Skeletal muscle tissue (tissue), 4 donors: ENCODE results near the gene PCNT. TPM values are rescaled to one million over a fixed set of nuclear protein-coding genes. Genes with fewer than 3 reads are reported as not detected.

Experiments
- H3K27ac ChIP-seq: one replicate; pipeline ENCODE4 v1.7.0; 2013; ENCODE audit warnings: mild to moderate bottlenecking, low read depth, low read length, inconsistent platforms
- H3K27me3 ChIP-seq, 3 donors: one replicate each; pipeline ENCODE4 v1.7.0; 2013; ENCODE audit warnings: low read length in 3 of 3; ENCODE audit not compliant: control insufficient read depth in 3 of 3, insufficient read depth in 3 of 3
- H3K36me3 ChIP-seq, 3 donors: one replicate each; pipeline ENCODE4 v1.7.0; 2013; ENCODE audit warnings: low read length in 3 of 3; ENCODE audit not compliant: control insufficient read depth in 3 of 3, insufficient read depth in 3 of 3
- H3K4me1 ChIP-seq, 3 donors: one replicate each; pipeline ENCODE4 v1.7.0; 2013; ENCODE audit warnings: low read length in 3 of 3, mild to moderate bottlenecking in 3 of 3; ENCODE audit not compliant: control insufficient read depth in 3 of 3, insufficient read depth in 3 of 3
- H3K4me3 ChIP-seq, 3 donors: one replicate each; pipeline ENCODE4 v1.7.0; 2013; ENCODE audit warnings: low read length in 3 of 3
- H3K9ac ChIP-seq, 3 donors: one replicate each; pipeline ENCODE4 v1.7.0; 2013; ENCODE audit warnings: low read length in 3 of 3, mild to moderate bottlenecking in 3 of 3, moderate library complexity in 2 of 3, low read depth in 1 of 3
- H3K9me3 ChIP-seq, 3 donors: one replicate each; pipeline ENCODE4 v1.7.0; 2013; ENCODE audit warnings: low read length in 3 of 3; ENCODE audit not compliant: control insufficient read depth in 3 of 3
- total RNA-seq: library from RNA; depleted of rRNA; stranded (reverse); fragments of >200 nt; gene quantifications from one replicate; pipeline ENCODE4 v1.2.3, GENCODE V29; 2014
- donor health status: Osteomylitis.

Gene PCNT
- total RNA-seq, 1 donor from 2014 or later: 42.8 TPM

DNA sequence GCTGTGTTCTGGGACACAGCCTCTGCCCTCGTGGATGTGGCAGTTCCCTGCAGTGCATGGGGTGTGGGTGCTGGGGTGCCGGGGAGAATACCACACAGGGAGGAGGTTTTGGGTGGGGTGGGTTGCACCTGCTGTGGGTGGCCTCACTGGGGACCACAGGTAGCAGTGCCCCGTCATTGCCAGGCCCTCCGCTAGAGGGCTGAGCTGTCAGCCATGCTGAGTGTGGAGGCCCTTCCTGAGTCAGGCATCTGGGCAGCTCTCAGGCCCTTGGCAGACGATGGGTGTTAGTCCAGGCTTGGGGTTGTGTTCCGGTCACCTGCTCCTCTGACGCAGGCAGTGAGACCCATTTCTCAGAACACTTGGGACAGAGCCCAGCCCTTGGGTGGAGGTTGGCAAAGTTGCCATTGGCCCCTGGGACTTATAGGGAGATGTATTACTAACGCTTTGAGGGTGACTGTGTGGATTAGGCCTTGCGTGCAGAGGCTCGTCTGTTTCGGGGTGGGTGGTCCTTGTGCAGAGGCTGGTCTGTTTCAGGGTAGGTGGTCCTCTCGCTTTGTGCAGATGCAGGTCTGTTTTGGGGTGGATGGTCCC is 23.9 kb downstream of the PCNT start:
- Histone ChIP-seq H3K27me3 (no peaks in the 10 kb centered on the region), H3K27ac (peak overlapping the region; percentile 84), H3K9me3 (no peaks in the 10 kb centered on the region), H3K36me3 (peaks cover 55 to 62% (median 59%) of the 10 kb centered on the region in 3 donors), H3K4me3 (peak overlapping the region; percentile 79 to 91 (median 89)), H3K9ac (peak overlapping the region; percentile 71 to 98 (median 95)), H3K4me1 (peaks cover 14 to 42% (median 32%) of the 10 kb centered on the region in 3 donors)

DNA sequence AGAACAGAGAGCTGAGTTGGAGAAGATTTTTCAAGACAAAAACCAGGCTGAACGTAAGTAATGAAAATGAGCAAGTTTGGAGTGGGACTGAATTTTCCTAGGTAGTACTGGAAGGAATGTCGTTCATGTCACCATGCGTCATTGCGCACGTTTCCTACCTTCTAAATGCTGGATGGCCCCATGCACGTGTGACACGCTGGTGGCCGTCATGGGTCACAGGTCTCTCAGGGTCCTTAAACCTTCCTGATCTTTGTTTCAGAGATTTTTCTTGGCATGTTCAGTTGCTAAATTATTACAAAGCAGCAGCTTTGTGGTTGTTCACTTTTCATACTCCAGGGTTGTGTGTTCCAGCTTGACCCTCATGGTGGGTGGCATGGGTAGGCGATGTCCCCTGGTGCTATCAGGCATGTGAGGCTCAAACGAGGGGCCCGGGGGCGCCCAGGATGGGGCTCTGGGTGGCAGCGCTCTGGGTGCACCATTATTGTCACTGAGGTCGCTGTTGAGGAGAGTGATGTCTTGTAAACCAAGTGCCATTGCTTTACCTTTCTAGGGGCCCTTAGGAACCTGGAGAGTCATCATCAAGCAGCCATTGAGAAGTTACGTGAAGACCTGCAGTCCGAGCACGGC is 25.3 kb downstream of the PCNT start:
- Histone ChIP-seq H3K4me1 (peaks cover 20 to 55% (median 45%) of the 10 kb centered on the region in 3 donors), H3K4me3 (peak overlapping the region; percentile 79 to 91 (median 89)), H3K9me3 (no peaks in the 10 kb centered on the region), H3K27ac (peak overlapping the region; percentile 84), H3K9ac (peak overlapping the region; percentile 71 to 98 (median 95)), H3K36me3 (peaks cover 69 to 75% (median 73%) of the 10 kb centered on the region in 3 donors), H3K27me3 (no peaks in the 10 kb centered on the region)

DNA sequence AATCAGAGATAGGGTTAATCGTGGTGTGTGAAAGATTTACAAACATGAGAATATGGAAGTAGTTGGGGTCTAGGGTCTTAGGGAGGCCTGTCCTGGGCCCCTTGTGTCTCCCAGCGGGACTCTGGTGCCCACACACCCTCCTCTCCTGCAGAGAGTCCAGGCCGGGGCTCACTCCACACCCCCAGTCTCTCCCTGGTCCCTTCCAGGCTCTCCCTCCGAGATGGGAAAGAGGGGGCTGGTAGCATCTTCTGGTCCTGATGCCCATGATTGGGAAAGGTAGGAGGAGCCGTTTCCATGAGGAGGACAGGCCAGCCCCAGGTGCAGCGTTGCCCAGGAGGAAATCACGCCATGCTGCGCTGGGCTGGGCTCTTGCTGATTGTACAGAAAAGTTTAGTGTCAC is 26.6 kb downstream of the PCNT start:
- Histone ChIP-seq H3K9me3 (no peaks in the 10 kb centered on the region), H3K4me1 (peaks cover 24 to 69% (median 59%) of the 10 kb centered on the region in 3 donors), H3K27me3 (no peaks in the 10 kb centered on the region), H3K4me3 (peak overlapping the region in 2 of 3 donors; percentile 44 to 91), H3K9ac (peak overlapping the region; percentile 43 to 98 (median 71)), H3K27ac (peak overlapping the region; percentile 46), H3K36me3 (peaks cover 78 to 86% (median 84%) of the 10 kb centered on the region in 3 donors)

GRCh38 chr21:46350981-46351380 is 27.0 kb downstream of the PCNT start:
- Histone ChIP-seq H3K9ac (peak overlapping the region; percentile 43 to 98 (median 71)), H3K27ac (peak overlapping the region; percentile 46), H3K4me1 (peaks cover 24 to 73% (median 63%) of the 10 kb centered on the region in 3 donors), H3K4me3 (peak overlapping the region in 2 of 3 donors; percentile 44 to 91), H3K27me3 (no peaks in the 10 kb centered on the region), H3K36me3 (peaks cover 78 to 86% (median 83%) of the 10 kb centered on the region in 3 donors), H3K9me3 (no peaks in the 10 kb centered on the region)

GRCh38 chr21:46351476-46352163 is 27.7 kb downstream of the PCNT start:
- Histone ChIP-seq H3K4me3 (peak overlapping the region; percentile 18 to 52 (median 44)), H3K36me3 (peaks cover 78 to 88% (median 84%) of the 10 kb centered on the region in 3 donors), H3K27ac (peak overlapping the region; percentile 46), H3K4me1 (peaks cover 29 to 79% (median 69%) of the 10 kb centered on the region in 3 donors), H3K9ac (peak overlapping the region in 2 of 3 donors; percentile 71 to 98), H3K9me3 (no peaks in the 10 kb centered on the region), H3K27me3 (no peaks in the 10 kb centered on the region)

- Histone ChIP-seq H3K4me1 (peaks cover 34 to 84% (median 74%) of the 10 kb centered on the region in 3 donors), H3K9ac (peak overlapping the region in 2 of 3 donors; percentile 54 to 98), H3K27ac (peak overlapping the region; percentile 46), H3K36me3 (peaks cover 80 to 88% (median 84%) of the 10 kb centered on the region in 3 donors), H3K4me3 (peak overlapping the region in 2 of 3 donors; percentile 44 to 52), H3K9me3 (no peaks in the 10 kb centered on the region), H3K27me3 (no peaks in the 10 kb centered on the region)
These were observed 28.2 kb downstream of the PCNT start for GRCh38 chr21:46352164-46352515.

DNA sequence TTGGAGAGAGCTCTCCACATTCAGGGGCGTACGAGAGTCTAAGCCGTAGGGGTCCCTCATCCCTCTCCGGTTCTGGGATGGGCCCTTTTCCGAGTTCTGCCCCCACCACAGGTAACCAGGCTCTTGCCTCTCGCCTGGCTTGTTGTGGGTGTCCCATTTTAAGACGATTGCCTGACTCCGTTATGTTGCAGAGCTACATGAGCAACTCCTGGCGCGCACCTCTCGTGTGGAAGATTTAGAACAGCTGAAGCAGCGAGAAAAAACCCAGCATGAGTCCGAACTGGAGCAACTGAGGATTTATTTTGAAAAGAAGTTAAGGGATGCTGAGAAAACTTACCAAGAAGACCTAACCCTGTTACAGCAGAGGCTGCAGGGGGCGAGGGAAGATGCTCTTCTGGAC is 29.0 kb downstream of the PCNT start:
- Histone ChIP-seq H3K27me3 (no peaks in the 10 kb centered on the region), H3K4me1 (peaks cover 35 to 85% (median 76%) of the 10 kb centered on the region in 3 donors), H3K27ac (peak overlapping the region; percentile 46), H3K9me3 (no peaks in the 10 kb centered on the region), H3K4me3 (peak overlapping the region in 2 of 3 donors; percentile 54 to 64), H3K36me3 (peaks cover 81 to 90% (median 88%) of the 10 kb centered on the region in 3 donors), H3K9ac (peak overlapping the region in 2 of 3 donors; percentile 54 to 98)

DNA sequence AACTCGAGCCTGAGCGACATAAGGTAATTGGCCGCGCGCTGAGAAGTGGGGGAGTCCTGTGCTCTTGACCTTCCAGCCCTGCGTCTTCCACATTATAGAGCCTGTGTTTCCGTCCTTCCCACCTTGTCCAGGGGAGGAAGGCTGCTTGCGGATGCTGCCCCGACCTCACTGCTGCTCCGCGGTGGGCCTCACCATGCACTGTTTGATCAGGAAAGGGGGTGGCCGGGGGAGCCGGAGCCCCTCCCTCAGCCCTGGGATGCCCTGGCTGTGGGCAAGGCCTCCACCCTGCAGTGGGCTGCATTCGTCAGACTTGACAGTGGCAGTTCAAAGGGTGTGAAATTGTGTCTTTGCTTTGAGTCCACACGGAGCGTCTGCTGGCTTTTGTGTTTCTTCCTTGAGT is 30.1 kb downstream of the PCNT start:
- Histone ChIP-seq H3K9me3 (no peaks in the 10 kb centered on the region), H3K4me3 (peak overlapping the region in 1 of 3 donors; percentile 64), H3K27me3 (no peaks in the 10 kb centered on the region), H3K9ac (peak overlapping the region in 1 of 3 donors; percentile 98), H3K36me3 (peaks cover 84 to 92% (median 89%) of the 10 kb centered on the region in 3 donors), H3K4me1 (peaks cover 33 to 88% (median 80%) of the 10 kb centered on the region in 3 donors), H3K27ac (peak overlapping the region; percentile 46)

- no peaks in the 10 kb centered on the region for H3K9me3 ChIP-seq
- H3K4me3 ChIP-seq: peak overlapping the region in 1 of 3 donors; percentile 13
- peaks cover 28 to 83% (median 80%) of the 10 kb centered on the region in 3 donors for H3K4me1 ChIP-seq
- peak overlapping the region in 2 of 3 donors; percentile 20 to 98 for H3K9ac ChIP-seq
- H3K36me3 ChIP-seq: peaks cover 81 to 90% (median 87%) of the 10 kb centered on the region in 3 donors
- peak overlapping the region; percentile 92 for H3K27ac ChIP-seq
- H3K27me3 ChIP-seq: no peaks in the 10 kb centered on the region
These were observed 30.6 kb downstream of the PCNT start for GRCh38 chr21:46354518-46354917.
